B cell (primary cell): ENCODE data around the gene HMX3. TPM values are rescaled to one million over a fixed set of nuclear protein-coding genes. Genes with fewer than 3 reads are reported as not detected.

Experiments used
- ATAC-seq: fragments of 200-7000 bp; cut with Tn5 transposase; one replicate; pipeline ENCODE4 v1.10.0; 2021; ENCODE audit warnings: low read depth, mild to moderate bottlenecking, moderate number of reproducible peaks, moderate library complexity
- CTCF ChIA-PET: fragments of 350-600 bp; sonication (Branson Sonifier 250); formaldehyde crosslinking; loops from one replicate; lab custom pipeline; 2021; ENCODE audit warnings: antibody characterized with exemption, inconsistent platforms; lab: Charles Lee
- POLR2A ChIA-PET: fragments of 350-600 bp; sonication (Branson Sonifier 250); formaldehyde crosslinking; loops from one replicate; lab custom pipeline; 2021; ENCODE audit warnings: antibody characterized with exemption; lab: Charles Lee
- DNase-seq: peaks from one replicate; pipeline ENCODE4 v3.0.0; 2013
- H2AFZ ChIP-seq: 2 replicates; pipeline ENCODE4 v1.6.1; 2012; ENCODE audit warnings: mild to moderate bottlenecking, low read depth, low read length; ENCODE audit not compliant: insufficient read depth, poor library complexity, severe bottlenecking
- H3K27ac ChIP-seq, 2 donors: 1 replicate in 1 of 2; 2 replicates in 1 of 2; pipeline ENCODE4 v1.5.1; 2012 to 2013; ENCODE audit warnings: low read length in 2 of 2, mild to moderate bottlenecking in 2 of 2, moderate library complexity in 1 of 2
- H3K27me3 ChIP-seq, 4 experiments: fragments of 200-600 bp in 1 of 4; sonication (generic) in 1 of 4; replicated peaks in 1 of 4; 1 replicate in 2 of 4; 2 replicates in 2 of 4; pipeline versions ENCODE4 v1.6.1 to v1.7.0; 2013 to 2016; ENCODE audit warnings: low read length in 3 of 4, mild to moderate bottlenecking in 2 of 4, mixed read lengths in 1 of 4, moderate library complexity in 1 of 4; ENCODE audit not compliant: insufficient read depth in 4 of 4, control insufficient read depth in 3 of 4; ENCODE audit errors: control extremely low read depth in 1 of 4
- H3K36me3 ChIP-seq, 2 experiments: replicated peaks in 1 of 2; 1 replicate in 1 of 2; 2 replicates in 1 of 2; pipeline versions ENCODE4 v1.6.1 to v1.7.1; 2013; ENCODE audit warnings: low read length in 1 of 2; ENCODE audit not compliant: insufficient read depth in 2 of 2, control insufficient read depth in 1 of 2; ENCODE audit errors: control extremely low read depth in 1 of 2, extremely low read depth in 1 of 2
- H3K4me1 ChIP-seq, 2 donors: fragments of 200-600 bp in 1 of 2; sonication (generic) in 1 of 2; 1 replicate in 1 of 2; 2 replicates in 1 of 2; pipeline versions ENCODE4 v1.5.1 to v1.6.1; 2013 to 2017; ENCODE audit warnings: low read length in 2 of 2; ENCODE audit not compliant: control insufficient read depth in 2 of 2, insufficient read depth in 2 of 2
- H3K4me2 ChIP-seq: replicated peaks from 2 replicates; pipeline ENCODE3; 2012; ENCODE audit warnings: mild to moderate bottlenecking, low read depth, low read length; ENCODE audit not compliant: poor library complexity, severe bottlenecking
- H3K4me3 ChIP-seq, 5 experiments: fragments of 200-600 bp in 1 of 5; sonication (generic) in 1 of 5; 1 replicate in 3 of 5; 2 replicates in 2 of 5; pipeline versions ENCODE4 v1.5.1 to v1.7.0; 2011 to 2016; ENCODE audit warnings: low read length in 4 of 5, mild to moderate bottlenecking in 4 of 5, low read depth in 2 of 5, control low read depth in 1 of 5, moderate library complexity in 1 of 5; ENCODE audit not compliant: insufficient read depth in 1 of 5; ENCODE audit errors: control extremely low read depth in 1 of 5, extremely low read depth in 1 of 5
- H3K79me2 ChIP-seq: fragments of 200-600 bp; sonication (generic); one replicate; pipeline ENCODE4 v1.6.0; 2016; ENCODE audit warnings: low read length; ENCODE audit not compliant: control insufficient read depth, insufficient read depth
- H3K9ac ChIP-seq: fragments of 200-600 bp; sonication (generic); 2 replicates; pipeline ENCODE4 v1.6.1; 2017; ENCODE audit warnings: mild to moderate bottlenecking, low read length, moderate library complexity
- H3K9me3 ChIP-seq, 3 donors: one replicate each; pipeline versions ENCODE4 v1.6.1 to v1.7.1; 2013; ENCODE audit warnings: low read length in 2 of 3; ENCODE audit not compliant: control insufficient read depth in 2 of 3, insufficient read depth in 1 of 3; ENCODE audit errors: control extremely low read depth in 1 of 3
- H4K20me1 ChIP-seq: 2 replicates; pipeline ENCODE4 v1.6.0; 2012; ENCODE audit warnings: mild to moderate bottlenecking, low read length; ENCODE audit not compliant: insufficient read depth, control insufficient read depth, poor library complexity, severe bottlenecking
- H3K27ac Mint-ChIP-seq: one replicate; pipeline ENCODE4 v1.8.0; 2021; ENCODE audit warnings: mixed read lengths
- H3K27me3 Mint-ChIP-seq: one replicate; pipeline ENCODE4 v1.8.0; 2021; ENCODE audit warnings: mixed read lengths
- H3K4me1 Mint-ChIP-seq: one replicate; pipeline ENCODE4 v1.8.0; 2021; ENCODE audit warnings: mixed read lengths
- H3K4me3 Mint-ChIP-seq: one replicate; pipeline ENCODE4 v1.8.0; 2021; ENCODE audit warnings: mixed read lengths
- H3K9me3 Mint-ChIP-seq: one replicate; pipeline ENCODE4 v1.8.0; 2022; ENCODE audit warnings: mixed read lengths; ENCODE audit not compliant: insufficient read depth
- CTCF ChIP-seq: fragments of 200-600 bp; IDR thresholded peaks from one replicate; pipeline ENCODE4 v1.8.0; 2022; ENCODE audit warnings: antibody characterized with exemption, mild to moderate bottlenecking
- EZH2 ChIP-seq: IDR thresholded peaks from 2 replicates; pipeline ENCODE4 v1.6.1; 2012; ENCODE audit warnings: borderline replicate concordance, low read depth, mild to moderate bottlenecking, moderate library complexity, low read length; ENCODE audit not compliant: insufficient read depth, poor library complexity, severe bottlenecking
- WGBS: methylation state at CpG from one replicate; pipeline ENCODE4 v1.1.5; 2013; ENCODE audit warnings: missing lambda C conversion rate; ENCODE audit not compliant: insufficient coverage; 5-methylcytosine and 5-hydroxymethylcytosine counted together
- intact Hi-C: fragments of 100-400 bp; cut with micrococcal nuclease; formaldehyde crosslinking; loops from one replicate; pipeline ENCODE4 v1.10.0; 2022
- polyA plus RNA-seq: library from polyadenylated mRNA; depleted of rRNA; stranded (reverse); fragments of >200 nt; gene quantifications from 2 replicates; pipeline ENCODE4 v1.2.3, GENCODE V29; 2012
- total RNA-seq, 2 donors: library from RNA; stranded (reverse); fragments of 120-200 nt in 1 of 2; gene quantifications; 1 replicate in 1 of 2; 2 replicates in 1 of 2; pipeline versions ENCODE4 v1.2.3 to v1.2.4, GENCODE V29; 2013 to 2022

HMX3 gene
- total and polyA plus RNA-seq, 2 donors (not counting 1 experiment from before 2014, with no cell fraction given), result not detected

DNA sequence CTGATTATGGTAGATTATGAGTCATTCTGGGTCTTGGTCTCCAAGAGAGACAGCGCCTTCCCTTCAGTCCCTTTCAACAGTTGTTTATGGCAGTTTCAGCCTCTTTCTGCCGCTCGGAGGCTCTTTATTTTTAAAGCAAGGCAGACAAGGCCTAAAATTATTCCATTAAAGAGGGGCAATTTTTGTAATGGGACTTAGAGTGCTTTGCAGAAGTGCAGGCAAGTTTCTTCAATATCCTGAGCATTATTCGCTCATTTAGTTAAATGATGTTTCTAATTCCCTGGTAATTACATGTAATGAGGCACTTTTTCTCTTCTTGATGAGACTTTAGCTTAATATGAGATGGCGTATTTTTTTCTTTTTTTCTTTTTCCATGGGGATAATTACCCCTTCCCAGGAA is 52.0 kb downstream of the HMX3 start:
- intact Hi-C loops, result no loop called here
- ChIA-PET POLR2A (no interaction called here), CTCF (no interaction called here)
- Histone ChIP-seq H3K4me3 (no peak overlapping the region), H3K27ac (no peak overlapping the region), H3K27me3 (no peaks in the 10 kb centered on the region), H2AFZ (no peak overlapping the region), H4K20me1 (no peaks in the 10 kb centered on the region), H3K9ac (no peak overlapping the region), H3K9me3 (peaks cover 10 to 20% (median 13%) of the 10 kb centered on the region in 3 donors), H3K79me2 (no peaks in the 10 kb centered on the region), H3K4me2 (no peak overlapping the region), H3K4me1 (no peaks in the 10 kb centered on the region), H3K36me3 (peaks cover 13 to 22% of the 10 kb centered on the region in 2 experiments)
- Mint-ChIP-seq H3K9me3 (peaks cover 16% of the 10 kb centered on the region), H3K27me3 (no peaks in the 10 kb centered on the region), H3K27ac (no peak overlapping the region), H3K4me3 (no peak overlapping the region), H3K4me1 (no peaks in the 10 kb centered on the region)
- DNase-seq (no peak), ATAC-seq (no peak)
- TF ChIP-seq CTCF (no peak), EZH2 (no peak)
- WGBS, result 100% methylated on average over 2 of the region's 5 CpGs

Other genes starting within 250 kb of the HMX3 start
- gene FAM24A, start 225.4 kb upstream of the HMX3 start, total RNA-seq, result not detected in 2 replicates
- gene FAM24A, start 225.4 kb upstream of the HMX3 start, polyA plus RNA-seq, result not detected in 2 replicates
- 11.1 and 11.9 TPM in 2 replicates for gene C10orf88, start 181.7 kb upstream of the HMX3 start, total RNA-seq
- gene C10orf88, start 181.7 kb upstream of the HMX3 start, polyA plus RNA-seq, result 3.6 and 4.1 TPM in 2 replicates
- gene PSTK, start 155.6 kb upstream of the HMX3 start, total RNA-seq, result 8.2 and 8.5 TPM in 2 replicates
- gene PSTK, start 155.6 kb upstream of the HMX3 start, polyA plus RNA-seq, result 4.2 and 6.7 TPM in 2 replicates
- 24.0 and 24.6 TPM in 2 replicates for gene IKZF5, start 127.2 kb upstream of the HMX3 start, total RNA-seq
- 15.8 and 25.9 TPM in 2 replicates for gene IKZF5, start 127.2 kb upstream of the HMX3 start, polyA plus RNA-seq
- 27.8 and 27.9 TPM in 2 replicates for gene ACADSB, start 127.0 kb upstream of the HMX3 start, total RNA-seq
- 6.8 and 8.5 TPM in 2 replicates for gene ACADSB, start 127.0 kb upstream of the HMX3 start, polyA plus RNA-seq
- not detected in 2 replicates for gene HMX2, start 12.2 kb downstream of the HMX3 start, total RNA-seq
- not detected in 2 replicates for gene HMX2, start 12.2 kb downstream of the HMX3 start, polyA plus RNA-seq
- gene BUB3, start 18.4 kb downstream of the HMX3 start, total RNA-seq, result 112 and 115 TPM in 2 replicates
- gene BUB3, start 18.4 kb downstream of the HMX3 start, polyA plus RNA-seq, result 111 and 113 TPM in 2 replicates